LNCAP (cell line): ENCODE results near the gene CYRIA.

Source experiments
- CTCF ChIP-seq: fragments of 450-650 bp; IDR thresholded peaks from 2 replicates; pipeline ENCODE4 v1.5.1; 2017; ENCODE audit warnings: mild to moderate bottlenecking

Gene CYRIA

GRCh38 chr2:16625201-16625729, 40.4 kb downstream of the CYRIA start:
- TF ChIP-seq CTCF: no peak

- no peak for TF ChIP-seq CTCF
These were observed 41.2 kb downstream of the CYRIA start for GRCh38 chr2:16624436-16624780.

- no peak for TF ChIP-seq CTCF
These were observed 41.8 kb downstream of the CYRIA start for GRCh38 chr2:16623564-16624435.

GRCh38 chr2:16623031-16623430, 42.6 kb downstream of the CYRIA start:
- no peak for TF ChIP-seq CTCF

- no peak for TF ChIP-seq CTCF
These were observed 43.1 kb downstream of the CYRIA start for GRCh38 chr2:16622399-16622968.

GRCh38 chr2:16621316-16621715, 44.3 kb downstream of the CYRIA start:
- no peak for TF ChIP-seq CTCF

- no peak for TF ChIP-seq CTCF
These were observed 45.0 kb downstream of the CYRIA start for GRCh38 chr2:16620590-16620989.
